Activated CD4-positive, alpha-beta T cell treated with anti-CD3 and anti-CD28 coated beads, Interleukin-2, amount 10 ng/mL, durations not matched to agents 24 days and 14 days (primary cell): Measurements from ENCODE around the gene OTUD3. TPM values are rescaled to one million over a fixed set of nuclear protein-coding genes. Genes with fewer than 3 reads are reported as not detected.
"Not testable (repeated sequence)": the region's sequence is repeated elsewhere in the genome, so short reads cannot be mapped to it uniquely, and the experiment has no call there.

Experiments
- DNase-seq: peaks from one replicate; pipeline ENCODE4 v3.0.0; 2022
- H3K27ac Mint-ChIP-seq: one replicate; pipeline ENCODE4 v1.8.0; 2022; ENCODE audit warnings: mild to moderate bottlenecking, mixed read lengths
- H3K27me3 Mint-ChIP-seq: one replicate; pipeline ENCODE4 v1.8.0; 2022; ENCODE audit warnings: mixed read lengths
- H3K36me3 Mint-ChIP-seq: one replicate; pipeline ENCODE4 v1.8.0; 2022; ENCODE audit warnings: low read depth, mild to moderate bottlenecking, mixed read lengths
- H3K4me1 Mint-ChIP-seq: one replicate; pipeline ENCODE4 v1.8.0; 2021; ENCODE audit warnings: mixed read lengths
- H3K4me3 Mint-ChIP-seq: one replicate; pipeline ENCODE4 v1.8.0; 2022; ENCODE audit warnings: mild to moderate bottlenecking, moderate library complexity, mixed read lengths
- H3K9me3 Mint-ChIP-seq: one replicate; pipeline ENCODE4 v1.8.0; 2021; ENCODE audit warnings: mixed read lengths
- intact Hi-C: fragments of 100-400 bp; cut with micrococcal nuclease; formaldehyde crosslinking; loops from one replicate; pipeline ENCODE4 v1.15.1; 2023
- total RNA-seq: library from RNA; stranded (reverse); gene quantifications from 2 replicates; pipeline ENCODE4 v1.2.3, GENCODE V29; 2022

The OTUD3 gene
- total RNA-seq, 1 donor from 2014 or later = 13.6 TPM

DNA sequence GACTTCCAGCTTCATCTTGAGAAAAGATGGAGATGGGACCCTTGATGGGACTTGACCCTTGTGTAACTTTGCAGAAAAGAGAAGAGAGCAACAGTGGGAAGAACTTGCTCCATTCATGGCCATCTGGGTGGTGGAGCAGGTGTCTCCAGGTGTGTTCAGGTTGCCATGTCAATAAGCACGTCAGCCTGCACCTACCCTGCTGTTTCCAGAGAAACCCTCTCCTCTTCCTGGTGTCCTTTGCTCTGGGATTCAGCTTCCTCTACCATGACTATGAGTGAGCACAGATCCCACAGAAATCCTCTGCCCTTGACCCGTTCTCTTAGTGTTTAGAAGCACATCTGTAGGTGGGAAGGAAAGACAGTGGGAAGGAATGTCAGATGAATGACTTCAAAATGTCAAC is 21.8 kb upstream of the OTUD3 start:
- H3K4me1 Mint-ChIP-seq = no peaks in the 10 kb centered on the region
- H3K27ac Mint-ChIP-seq = no peak overlapping the region
- H3K36me3 Mint-ChIP-seq = no peaks in the 10 kb centered on the region
- peaks cover 13% of the 10 kb centered on the region for H3K27me3 Mint-ChIP-seq
- DNase-seq = no peak
- intact Hi-C loops = no loop called here
- peaks cover 4% of the 10 kb centered on the region for H3K9me3 Mint-ChIP-seq
- no peak overlapping the region for H3K4me3 Mint-ChIP-seq

DNA sequence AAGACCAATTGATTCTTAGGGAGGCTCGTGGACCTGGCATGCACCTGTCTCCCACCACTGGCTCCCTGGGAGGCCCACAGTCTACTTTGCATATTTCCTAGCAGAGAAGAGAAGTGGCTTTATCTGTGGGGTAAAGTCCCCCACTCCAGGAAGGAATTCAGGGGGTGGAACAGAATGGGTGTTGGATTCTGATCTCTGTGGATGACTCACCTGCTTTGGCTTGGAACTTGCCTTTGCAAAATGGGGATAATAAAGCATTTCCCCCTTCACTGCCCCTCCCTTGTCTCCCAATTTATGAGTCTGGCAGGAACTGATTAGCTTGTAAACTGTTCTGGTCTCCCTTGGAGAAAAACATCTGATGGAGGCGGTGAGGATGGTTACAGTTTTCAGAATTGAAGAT is 21.2 kb upstream of the OTUD3 start:
- intact Hi-C loops = no loop called here
- peaks cover 4% of the 10 kb centered on the region for H3K9me3 Mint-ChIP-seq
- no peaks in the 10 kb centered on the region for H3K4me1 Mint-ChIP-seq
- DNase-seq = no peak
- H3K27me3 Mint-ChIP-seq = peaks cover 17% of the 10 kb centered on the region
- no peak overlapping the region for H3K27ac Mint-ChIP-seq
- no peaks in the 10 kb centered on the region for H3K36me3 Mint-ChIP-seq
- H3K4me3 Mint-ChIP-seq = no peak overlapping the region

GRCh38 chr1:19861842-19862530 is 20.2 kb upstream of the OTUD3 start:
- intact Hi-C loops = no loop called here
- H3K4me1 Mint-ChIP-seq = no peaks in the 10 kb centered on the region
- no peak for DNase-seq
- H3K9me3 Mint-ChIP-seq = peaks cover 4% of the 10 kb centered on the region
- no peak overlapping the region for H3K4me3 Mint-ChIP-seq
- no peaks in the 10 kb centered on the region for H3K36me3 Mint-ChIP-seq
- no peak overlapping the region for H3K27ac Mint-ChIP-seq
- peaks cover 15% of the 10 kb centered on the region for H3K27me3 Mint-ChIP-seq

DNA sequence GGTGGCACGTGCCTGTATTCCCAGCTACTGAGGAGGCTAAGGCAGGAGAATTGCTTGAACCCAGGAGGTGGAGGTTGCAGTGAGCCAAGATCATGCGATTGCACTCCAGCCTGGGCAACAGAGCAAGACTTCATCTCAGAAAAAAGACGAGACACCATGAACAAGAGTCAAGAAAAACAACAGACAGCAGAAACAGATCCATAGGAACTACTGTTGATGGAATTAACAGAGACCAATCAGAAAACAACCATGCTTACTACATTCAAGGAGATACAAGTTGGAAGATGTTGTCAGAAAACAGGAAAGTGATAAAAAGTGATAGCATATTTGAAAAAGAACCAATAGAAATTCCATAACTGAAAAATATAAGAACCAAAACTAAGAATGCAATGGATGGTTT is 19.3 kb upstream of the OTUD3 start:
- Mint-ChIP-seq H3K9me3 (peaks cover 4% of the 10 kb centered on the region), H3K4me1 (no peaks in the 10 kb centered on the region), H3K27me3 (peaks cover 13% of the 10 kb centered on the region), H3K27ac (no peak overlapping the region), H3K4me3 (no peak overlapping the region), H3K36me3 (no peaks in the 10 kb centered on the region)
- intact Hi-C loops = no loop called here
- no peak for DNase-seq

GRCh38 chr1:19864570-19865160 is 17.5 kb upstream of the OTUD3 start:
- no peak overlapping the region for H3K27ac Mint-ChIP-seq
- H3K4me3 Mint-ChIP-seq = no peak overlapping the region
- H3K36me3 Mint-ChIP-seq = no peaks in the 10 kb centered on the region
- H3K9me3 Mint-ChIP-seq = peaks cover 4% of the 10 kb centered on the region
- intact Hi-C loops = no loop called here
- DNase-seq = no peak
- peaks cover 22% of the 10 kb centered on the region for H3K27me3 Mint-ChIP-seq
- no peaks in the 10 kb centered on the region for H3K4me1 Mint-ChIP-seq

GRCh38 chr1:19866029-19866428 is 16.2 kb upstream of the OTUD3 start:
- Mint-ChIP-seq H3K36me3 (no peaks in the 10 kb centered on the region), H3K9me3 (peaks cover 4% of the 10 kb centered on the region), H3K27me3 (peaks cover 19% of the 10 kb centered on the region), H3K4me1 (no peaks in the 10 kb centered on the region), H3K27ac (no peak overlapping the region), H3K4me3 (no peak overlapping the region)
- no peak for DNase-seq
- intact Hi-C loops = no loop called here

DNA sequence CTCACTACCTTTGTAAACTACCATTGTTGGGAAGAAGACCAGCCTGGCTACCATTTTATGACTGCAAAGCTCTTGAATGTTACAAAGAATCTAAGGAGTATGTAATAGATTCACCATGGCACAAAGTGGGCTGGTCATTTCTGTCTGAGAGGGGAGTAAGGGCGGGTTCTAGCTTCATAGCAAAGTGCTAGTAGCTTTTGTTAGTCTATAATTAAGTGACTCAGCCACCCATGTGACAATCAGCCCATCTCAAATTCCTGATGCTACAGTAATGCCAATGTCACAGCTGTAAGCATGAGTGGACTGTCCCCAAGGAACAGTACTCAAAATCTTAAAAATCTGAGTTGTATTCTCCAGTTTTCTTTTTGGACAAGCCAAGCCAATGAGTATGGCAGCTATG is 15.4 kb upstream of the OTUD3 start:
- no peak for DNase-seq
- Mint-ChIP-seq H3K4me3 (no peak overlapping the region), H3K36me3 (no peaks in the 10 kb centered on the region), H3K9me3 (peaks cover 4% of the 10 kb centered on the region), H3K4me1 (no peaks in the 10 kb centered on the region), H3K27me3 (peaks cover 19% of the 10 kb centered on the region), H3K27ac (no peak overlapping the region)
- intact Hi-C loops = no loop called here

GRCh38 chr1:19868575-19868974 is 13.6 kb upstream of the OTUD3 start:
- H3K4me3 Mint-ChIP-seq, H3K4me1 Mint-ChIP-seq, H3K9me3 Mint-ChIP-seq, H3K27ac Mint-ChIP-seq, intact Hi-C loops, DNase-seq, H3K36me3 Mint-ChIP-seq: not testable (repeated sequence)
- peaks cover 26% of the 10 kb centered on the region for H3K27me3 Mint-ChIP-seq

DNA sequence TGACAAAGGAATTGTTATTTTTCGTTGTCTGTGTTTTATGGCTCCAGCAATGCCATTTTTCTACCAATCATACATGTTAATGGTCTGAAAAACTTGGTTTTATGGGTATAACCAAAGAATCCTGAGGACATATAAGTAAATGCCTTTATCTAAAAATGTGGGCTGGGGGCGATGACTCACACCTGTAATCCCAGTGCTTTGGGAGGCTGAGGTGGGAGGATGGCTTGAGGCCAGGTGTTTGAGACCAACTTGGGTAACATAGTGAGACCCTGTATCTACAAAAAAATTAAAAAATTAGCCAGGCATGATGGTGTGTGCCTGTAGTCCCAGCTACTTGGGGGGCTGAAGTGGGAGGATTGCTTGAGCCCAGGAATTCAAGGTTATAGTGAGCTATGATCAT is 12.7 kb upstream of the OTUD3 start:
- peaks cover 26% of the 10 kb centered on the region for H3K27me3 Mint-ChIP-seq
- H3K4me1 Mint-ChIP-seq, H3K4me3 Mint-ChIP-seq, H3K27ac Mint-ChIP-seq, H3K9me3 Mint-ChIP-seq, DNase-seq, H3K36me3 Mint-ChIP-seq, intact Hi-C loops: not testable (repeated sequence)

DNA sequence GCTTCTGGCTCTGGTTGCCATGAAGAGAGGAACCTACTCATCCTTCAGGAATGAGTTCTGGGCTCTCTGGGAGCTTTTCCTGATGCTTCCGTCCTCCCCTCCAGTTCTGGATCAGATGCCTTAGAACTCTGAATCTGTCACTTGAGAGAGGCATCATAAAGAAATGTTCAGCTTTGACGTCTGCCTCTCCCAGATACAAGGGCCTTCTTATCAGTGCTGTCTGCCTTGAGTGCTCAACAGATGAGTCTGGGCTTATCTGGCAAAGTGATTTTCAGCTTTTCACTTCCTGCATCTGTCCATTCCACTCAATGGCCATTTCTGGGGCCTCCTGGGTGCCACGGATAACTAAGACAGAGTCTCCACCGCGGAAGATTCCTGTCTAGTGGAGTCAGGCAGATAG is 12.3 kb upstream of the OTUD3 start:
- no peak overlapping the region for H3K4me3 Mint-ChIP-seq
- no peaks in the 10 kb centered on the region for H3K4me1 Mint-ChIP-seq
- H3K27ac Mint-ChIP-seq = no peak overlapping the region
- no peaks in the 10 kb centered on the region for H3K36me3 Mint-ChIP-seq
- H3K9me3 Mint-ChIP-seq = no peaks in the 10 kb centered on the region
- DNase-seq = no peak
- intact Hi-C loops = no loop called here
- H3K27me3 Mint-ChIP-seq = peaks cover 26% of the 10 kb centered on the region

- H3K27me3 Mint-ChIP-seq = peaks cover 25% of the 10 kb centered on the region
- no peak overlapping the region for H3K4me3 Mint-ChIP-seq
- H3K4me1 Mint-ChIP-seq = no peaks in the 10 kb centered on the region
- DNase-seq = no peak
- no peak overlapping the region for H3K27ac Mint-ChIP-seq
- intact Hi-C loops = no loop called here
- no peaks in the 10 kb centered on the region for H3K36me3 Mint-ChIP-seq
- no peaks in the 10 kb centered on the region for H3K9me3 Mint-ChIP-seq
These were observed 10.0 kb upstream of the OTUD3 start for GRCh38 chr1:19872190-19872589.

DNA sequence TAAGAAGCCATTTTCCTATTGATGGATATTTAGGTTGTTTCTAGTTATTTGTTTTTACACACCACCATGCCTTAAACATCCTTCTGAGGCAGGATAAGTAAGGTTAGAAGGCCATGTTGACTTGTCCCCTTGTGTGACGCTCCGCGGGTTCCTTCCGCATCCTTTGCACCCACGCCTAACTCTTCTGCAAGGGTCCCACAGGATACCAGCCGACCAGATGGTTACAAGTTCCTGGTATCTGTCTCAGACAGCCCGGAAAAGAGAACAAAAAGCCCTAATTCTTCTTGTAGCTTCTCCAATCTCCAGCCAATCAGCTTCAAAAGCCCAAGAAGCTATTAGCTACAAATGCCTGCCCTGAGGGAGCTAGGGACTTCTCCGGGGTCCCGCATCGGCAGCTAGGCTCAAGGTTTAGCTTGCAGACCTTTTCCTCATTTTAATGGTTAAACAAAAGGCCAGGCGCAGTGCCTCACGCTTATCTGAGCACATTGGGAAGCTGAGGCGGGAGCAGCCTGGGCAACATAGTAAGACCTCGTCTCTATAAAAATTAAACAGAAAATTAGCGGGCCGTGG is 4.9 kb upstream of the OTUD3 start:
- peaks cover 3% of the 10 kb centered on the region for H3K4me1 Mint-ChIP-seq
- H3K27me3 Mint-ChIP-seq = peaks cover 15% of the 10 kb centered on the region
- intact Hi-C loops = no loop called here
- H3K9me3 Mint-ChIP-seq = no peaks in the 10 kb centered on the region
- no peak for DNase-seq
- no peak overlapping the region for H3K27ac Mint-ChIP-seq
- no peaks in the 10 kb centered on the region for H3K36me3 Mint-ChIP-seq
- no peak overlapping the region for H3K4me3 Mint-ChIP-seq

DNA sequence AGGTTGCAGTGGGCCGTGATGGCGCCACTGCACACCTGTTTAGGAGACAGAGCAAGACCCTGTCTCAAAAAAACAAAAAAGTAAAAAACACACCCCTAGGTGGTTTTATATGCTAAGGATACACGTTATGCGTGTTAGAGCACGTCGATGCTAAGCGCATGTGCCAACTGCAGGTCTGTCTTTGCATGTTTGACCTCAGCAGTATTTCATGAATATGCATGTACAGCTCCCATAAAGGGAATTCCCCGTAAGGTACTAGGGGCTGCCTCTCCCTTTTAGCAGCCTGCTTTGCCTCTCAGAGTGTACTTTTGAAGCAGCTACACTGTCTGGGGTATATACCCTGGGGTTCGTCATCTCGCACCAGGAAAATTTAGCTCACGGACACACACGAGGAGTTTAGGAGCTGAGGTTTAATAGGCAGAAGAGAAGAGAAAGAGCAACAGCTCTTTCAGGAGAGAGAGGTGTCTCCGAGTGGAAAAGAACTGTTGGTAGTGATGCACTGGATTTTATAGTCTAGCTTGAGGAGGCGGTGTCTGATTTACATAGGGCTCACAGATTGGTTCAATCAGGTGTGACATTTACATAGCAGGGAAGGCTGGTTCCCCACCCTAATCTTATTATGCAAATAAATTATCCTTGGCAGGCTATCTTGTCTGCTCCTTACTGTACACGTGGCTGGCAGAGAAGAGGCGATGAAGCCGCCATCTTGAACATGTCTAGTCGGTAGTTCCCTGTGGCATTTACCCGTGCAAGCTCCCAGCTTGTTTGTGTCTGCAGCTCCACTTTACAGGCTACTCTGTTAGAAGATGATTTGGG is 4.2 kb upstream of the OTUD3 start:
- peaks cover 5% of the 10 kb centered on the region for H3K4me1 Mint-ChIP-seq
- no peak overlapping the region for H3K27ac Mint-ChIP-seq
- no peak for DNase-seq
- H3K36me3 Mint-ChIP-seq = no peaks in the 10 kb centered on the region
- H3K4me3 Mint-ChIP-seq = no peak overlapping the region
- intact Hi-C loops = no loop called here
- peaks cover 13% of the 10 kb centered on the region for H3K27me3 Mint-ChIP-seq
- H3K9me3 Mint-ChIP-seq = no peaks in the 10 kb centered on the region

GRCh38 chr1:19878637-19878985 is 3.6 kb upstream of the OTUD3 start:
- Mint-ChIP-seq H3K36me3 (no peaks in the 10 kb centered on the region), H3K27ac (no peak overlapping the region), H3K4me3 (no peak overlapping the region), H3K9me3 (no peaks in the 10 kb centered on the region), H3K4me1 (peaks cover 10% of the 10 kb centered on the region), H3K27me3 (peaks cover 9% of the 10 kb centered on the region)
- DNase-seq = no peak
- intact Hi-C loops = no loop called here
